CD4-positive, alpha-beta T cell treated with Interleukin-6 at 100 ng/mL for 8 hours (primary cell): ENCODE data around the gene DSC1.
"Not testable (repeated sequence)": the region's sequence is repeated elsewhere in the genome, so short reads cannot be mapped to it uniquely, and the experiment has no call there.

Experiments
- DNase-seq: peaks from one replicate; pipeline ENCODE4 v3.0.0-alpha.2; 2020; ENCODE audit warnings: mixed read lengths, low spot score

DSC1 gene

DNA sequence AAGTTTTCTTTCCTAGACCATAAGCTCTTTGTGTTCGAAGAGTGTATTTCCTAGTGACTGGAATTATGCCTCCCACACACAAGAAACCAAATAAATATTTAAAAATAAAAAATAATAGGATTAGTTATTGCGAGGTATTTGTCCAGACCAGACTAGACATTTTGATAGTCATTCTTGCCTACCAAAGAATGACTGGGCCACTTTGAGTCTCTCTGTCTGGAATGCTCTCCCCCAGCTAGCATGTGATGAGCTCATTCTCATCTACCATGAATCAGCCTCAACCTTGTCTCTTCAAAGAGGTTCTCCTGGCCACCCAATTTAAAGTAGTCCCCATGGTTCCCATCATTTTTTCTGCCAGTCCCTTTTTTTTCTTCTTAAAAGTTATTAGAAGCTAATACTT is 13.9 kb upstream of the DSC1 start:
- no peak for DNase-seq

DNA sequence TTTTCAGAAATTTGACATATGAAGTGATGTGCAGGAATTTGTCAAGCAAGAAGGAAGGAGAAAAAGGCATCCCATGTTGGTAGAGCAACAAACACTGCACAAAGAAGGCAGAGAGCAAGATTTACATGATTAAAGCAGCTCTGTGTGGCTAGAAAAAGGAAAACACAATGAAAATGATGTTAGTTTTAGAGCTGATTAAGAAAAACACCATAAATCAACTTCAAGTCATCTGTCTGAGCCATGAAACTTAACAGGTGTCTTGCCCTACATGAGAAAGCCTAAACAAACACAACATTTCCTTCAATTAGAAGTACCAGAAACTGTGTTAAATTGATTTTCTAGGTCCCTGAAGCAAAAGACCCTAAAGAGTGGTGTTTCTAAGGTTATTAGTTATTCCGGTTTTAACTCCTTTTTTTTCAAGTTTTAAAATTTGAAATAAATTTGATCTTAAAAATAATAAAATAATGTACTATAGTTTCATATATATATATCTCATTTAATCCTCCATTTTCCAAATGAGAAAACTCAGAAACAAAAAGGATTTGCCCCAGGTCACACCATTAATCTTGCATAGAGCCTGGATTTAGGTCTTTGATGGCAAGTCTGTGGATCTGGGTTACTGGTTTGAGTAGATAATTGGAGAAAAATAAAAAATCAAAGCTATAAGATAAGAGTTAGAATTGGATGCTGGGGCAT is 8.6 kb upstream of the DSC1 start:
- DNase-seq, result no peak

DNA sequence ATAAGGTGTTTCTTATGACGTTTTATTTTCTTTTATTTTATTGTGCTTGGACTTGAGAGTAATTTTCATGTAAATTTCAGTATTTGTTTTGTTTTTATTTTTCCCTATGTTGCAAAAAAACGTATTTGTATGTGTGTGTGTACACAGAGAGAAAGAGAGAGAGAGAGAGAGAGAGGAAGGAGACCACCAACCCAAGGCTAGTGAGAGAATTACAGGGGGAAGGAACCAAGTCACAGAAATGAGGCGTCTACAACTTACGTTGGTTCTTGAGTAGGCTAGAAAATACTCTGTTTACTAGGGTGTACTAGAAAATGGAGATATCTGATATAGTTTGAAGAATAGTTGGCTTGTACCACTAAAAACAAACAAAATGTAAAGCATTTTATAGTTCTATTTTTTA is 7.7 kb upstream of the DSC1 start:
- DNase-seq, result no peak

DNA sequence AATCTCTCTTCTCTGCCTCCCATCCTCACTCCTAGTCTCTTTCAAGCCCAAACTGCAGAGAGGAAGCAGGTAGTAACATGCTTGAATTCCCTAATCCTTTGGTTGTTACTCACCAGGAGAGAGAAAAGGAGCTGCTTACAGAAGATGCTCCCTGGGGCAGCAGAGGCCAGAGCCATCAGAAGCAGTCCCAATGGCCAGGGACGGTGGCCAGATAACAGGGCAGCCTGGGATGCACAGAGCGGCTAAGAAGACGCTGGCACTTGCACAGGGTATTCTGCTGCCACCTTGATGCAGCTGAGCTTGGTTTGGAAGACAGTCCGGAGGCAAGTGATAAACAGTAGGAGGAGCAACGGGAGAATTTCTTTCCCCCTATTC is 250 bp downstream of the DSC1 start:
- no peak for DNase-seq

DNA sequence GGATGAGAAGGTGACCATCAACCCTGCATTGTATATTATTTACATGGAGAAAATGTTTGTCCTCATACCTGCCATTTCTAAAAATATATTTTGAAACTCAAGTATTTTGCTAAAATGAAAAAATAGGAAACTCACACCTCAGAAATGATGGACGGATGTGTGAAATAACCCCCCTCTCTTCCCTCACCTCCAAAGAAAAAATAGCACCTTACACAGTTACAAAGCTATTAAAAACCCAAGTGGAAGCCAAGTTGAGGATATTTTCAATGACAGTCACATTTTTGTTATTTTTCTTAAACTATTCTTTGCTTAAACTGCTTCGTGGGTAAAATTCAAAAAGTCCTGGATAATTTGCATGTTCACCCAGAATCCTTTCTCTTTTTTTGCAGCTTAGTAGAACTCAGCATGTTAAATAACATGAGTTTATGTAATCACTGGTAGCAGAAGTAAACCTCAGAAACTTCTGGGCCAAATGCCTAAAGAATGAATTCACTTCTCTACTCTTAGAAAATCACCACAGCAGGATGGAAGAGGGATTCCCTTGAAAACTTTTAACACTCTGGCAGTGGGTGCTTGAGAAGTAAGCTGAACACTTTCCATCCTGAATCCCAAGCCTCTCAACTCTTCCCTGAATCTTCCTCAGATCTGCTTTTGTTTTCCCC is 768 bp downstream of the DSC1 start:
- DNase-seq, result no peak

DNA sequence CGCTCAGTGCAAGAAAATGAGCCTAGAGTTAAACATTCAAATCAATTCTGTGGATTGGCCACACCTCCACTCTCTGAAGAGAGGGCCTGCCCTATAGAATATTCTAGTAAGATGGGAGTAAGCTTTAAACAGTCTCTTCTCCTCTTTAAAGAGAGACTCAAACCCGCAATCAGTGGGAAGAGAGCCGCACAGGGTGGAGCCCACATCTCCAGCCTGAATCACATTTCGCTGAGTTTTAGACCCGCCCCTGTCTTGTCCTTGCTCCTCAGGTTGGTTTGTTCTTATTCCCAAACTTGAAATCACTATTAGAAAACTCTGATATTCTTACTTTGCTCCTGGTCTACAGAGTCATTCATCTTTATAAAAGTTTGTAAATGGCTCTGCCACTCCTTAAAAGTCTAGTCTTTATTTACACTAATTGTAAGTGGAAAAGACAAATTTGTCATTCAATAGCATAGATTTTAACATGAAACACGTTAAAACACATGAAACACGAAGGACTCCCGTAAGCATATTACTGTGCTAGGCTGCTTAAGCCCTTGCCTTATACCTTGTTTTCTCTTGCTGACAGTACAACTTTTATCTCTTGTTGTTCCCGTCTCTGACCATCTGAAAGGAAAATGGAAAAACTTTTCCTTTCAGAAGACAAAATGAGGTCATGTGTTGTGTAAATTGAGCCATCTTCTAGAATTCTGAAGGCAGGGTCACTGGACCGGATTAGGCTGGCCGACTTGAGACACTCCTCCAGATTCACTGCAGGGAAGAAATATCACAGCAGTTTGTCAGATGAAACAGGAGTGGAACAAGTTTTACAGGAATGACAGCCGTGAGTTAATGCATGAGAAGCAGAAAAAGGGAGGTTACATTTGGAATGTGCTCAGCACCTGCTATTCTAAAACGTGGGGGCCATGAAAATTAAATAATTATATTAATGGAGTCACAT is 5.6 kb downstream of the DSC1 start:
- DNase-seq, result no peak

DNA sequence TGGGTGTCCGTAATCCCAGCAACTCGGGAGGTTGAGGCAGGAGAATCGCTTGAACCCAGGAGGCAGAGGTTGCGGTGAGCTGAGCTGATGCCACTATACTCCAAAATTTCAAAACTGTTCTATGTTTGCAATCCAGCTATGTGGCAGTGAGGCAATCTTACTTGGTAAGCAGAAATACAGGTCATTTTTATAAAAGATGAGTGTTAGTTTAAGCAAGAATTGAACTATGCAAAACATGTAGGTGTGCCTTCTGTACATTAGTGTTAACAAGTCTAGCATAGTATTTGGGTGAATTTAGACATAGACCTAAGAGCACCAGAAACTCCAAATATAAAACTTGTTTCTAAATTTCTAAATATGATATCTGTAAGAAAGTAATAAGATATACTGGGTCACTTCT is 7.2 kb downstream of the DSC1 start:
- DNase-seq, result no peak

DNA sequence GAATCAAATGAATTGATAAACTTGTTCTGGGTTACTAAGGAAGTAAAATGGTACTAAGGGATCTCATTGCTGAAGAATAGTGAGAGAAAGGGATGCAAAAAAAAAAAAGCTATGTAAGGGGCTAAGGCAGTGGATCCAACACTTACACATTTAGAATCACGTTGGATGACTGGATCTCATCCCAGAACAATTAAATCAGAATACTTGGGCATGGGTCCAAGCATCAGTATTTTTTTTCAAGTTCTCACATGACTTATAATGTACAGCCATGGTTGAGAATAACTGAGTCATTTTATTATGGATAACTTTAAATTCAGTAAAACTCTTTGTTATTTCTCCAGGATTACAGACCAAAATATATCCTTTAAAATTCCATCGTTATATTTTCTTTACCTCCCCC is 8.5 kb downstream of the DSC1 start:
- no peak for DNase-seq

DNA sequence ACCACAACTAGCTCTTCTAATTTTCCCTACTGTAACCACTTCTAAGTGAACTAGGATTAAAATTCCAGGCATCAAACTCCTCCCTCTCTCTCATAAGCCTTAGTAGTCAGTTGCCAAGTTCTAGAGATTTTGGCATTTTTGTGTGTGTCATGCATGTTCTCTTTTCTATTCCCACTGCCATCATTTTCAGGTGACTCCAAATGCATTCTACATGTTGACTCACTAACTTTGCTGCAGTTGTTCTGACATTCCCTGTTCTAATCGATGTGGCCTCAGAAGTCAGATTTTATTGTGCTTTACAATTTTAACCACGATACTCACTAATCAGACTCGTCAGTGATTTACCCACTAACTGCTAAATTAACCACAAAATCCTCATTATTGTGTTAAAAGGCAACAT is 13.3 kb downstream of the DSC1 start:
- DNase-seq, result no peak

DNA sequence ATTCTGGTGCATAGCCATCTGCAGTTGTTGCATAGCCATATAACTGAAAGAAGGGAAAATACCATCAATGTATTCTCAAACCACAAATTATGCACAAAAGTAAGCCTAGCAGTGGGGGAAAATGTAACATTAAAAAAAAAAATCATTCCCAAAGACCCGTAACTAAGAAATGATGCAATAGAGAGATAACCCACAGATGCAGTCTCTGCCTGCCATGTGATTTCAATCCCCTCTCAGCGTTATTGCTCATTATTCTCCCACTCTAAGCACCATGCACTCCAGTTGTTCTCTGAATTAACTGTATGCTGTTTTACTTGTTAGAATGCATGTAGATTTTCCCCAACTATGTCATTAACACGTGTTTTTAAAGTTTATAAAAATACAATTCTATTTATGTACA is 14.1 kb downstream of the DSC1 start:
- no peak for DNase-seq

DNA sequence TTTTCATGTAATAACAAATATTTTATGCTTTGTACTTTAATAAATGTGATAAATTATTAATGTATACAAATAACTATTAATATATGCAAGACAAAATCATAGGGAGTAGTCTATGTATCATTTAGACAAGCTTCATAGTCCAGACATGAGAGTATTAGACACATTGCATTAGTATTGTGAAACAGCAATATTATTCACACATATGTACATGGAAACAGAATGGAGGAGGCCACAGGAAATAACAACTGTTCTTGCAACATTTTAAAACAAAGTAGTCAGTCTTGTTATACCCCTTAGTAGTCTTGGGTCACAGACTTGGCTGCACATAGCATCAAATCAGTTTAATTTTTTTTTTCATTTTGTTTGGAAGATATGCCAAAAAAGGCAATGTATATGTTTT is 15.8 kb downstream of the DSC1 start:
- DNase-seq, result no peak

DNA sequence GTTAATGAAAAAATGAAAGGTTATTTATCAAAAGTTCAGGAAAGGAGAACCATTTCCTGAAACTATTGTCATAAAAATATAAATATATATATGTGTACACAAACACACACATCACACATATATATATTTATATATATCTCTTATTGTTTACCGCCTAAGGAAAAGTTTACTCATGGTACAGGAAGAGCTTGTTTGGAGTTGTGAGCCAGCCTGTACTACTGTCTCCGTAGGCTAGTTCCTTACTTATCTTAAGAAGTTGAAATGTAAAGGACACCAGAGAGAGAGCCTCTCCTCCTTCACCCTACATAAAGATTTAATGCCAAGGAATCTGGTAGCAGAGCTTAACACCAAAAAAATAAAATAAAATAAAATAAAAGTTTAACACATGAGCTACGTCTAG is 19.6 kb downstream of the DSC1 start:
- no peak for DNase-seq

DNA sequence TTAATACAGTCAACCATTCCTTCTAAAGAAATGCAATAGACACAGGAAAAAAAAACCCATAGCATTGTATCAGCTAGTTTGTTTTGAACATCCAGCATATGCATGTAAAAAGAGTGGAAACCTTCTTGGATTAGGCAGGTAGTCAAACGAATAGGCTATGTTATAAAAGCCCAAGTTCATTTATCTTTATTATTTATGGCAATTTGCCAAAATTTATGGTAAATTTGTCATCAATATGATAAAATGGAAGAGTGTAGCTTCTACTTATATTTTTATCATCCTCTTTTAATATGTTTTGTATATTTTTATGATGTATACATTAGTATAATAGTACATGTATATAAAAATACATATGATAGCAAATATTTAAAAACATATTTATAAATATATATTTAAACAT is 23.9 kb downstream of the DSC1 start:
- DNase-seq, result no peak

DNA sequence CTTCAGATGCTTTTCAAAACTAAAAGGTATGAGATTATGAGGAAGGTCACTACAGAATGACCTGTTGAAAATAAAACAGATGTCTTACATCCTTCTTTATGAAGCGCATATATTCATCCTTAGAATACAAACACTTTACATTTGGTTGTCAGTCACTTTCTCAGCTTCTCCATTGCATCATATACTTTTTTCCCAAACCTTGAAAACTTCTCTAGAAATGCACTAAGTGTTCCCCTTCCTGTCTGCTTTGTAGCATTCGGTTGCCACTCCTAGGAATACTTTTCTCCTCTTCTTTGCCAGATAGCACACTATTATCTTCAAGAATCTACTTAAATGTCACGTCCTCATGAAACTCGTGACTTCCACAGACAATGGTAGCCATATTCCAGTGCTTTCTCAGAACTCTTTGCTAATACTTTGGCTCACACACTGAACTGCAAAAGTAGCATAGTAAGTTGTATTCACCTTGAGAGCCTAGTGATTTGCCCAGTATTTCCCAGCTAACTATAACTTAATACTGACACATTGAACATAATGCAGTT is 27.6 kb downstream of the DSC1 start:
- DNase-seq, result no peak

DNA sequence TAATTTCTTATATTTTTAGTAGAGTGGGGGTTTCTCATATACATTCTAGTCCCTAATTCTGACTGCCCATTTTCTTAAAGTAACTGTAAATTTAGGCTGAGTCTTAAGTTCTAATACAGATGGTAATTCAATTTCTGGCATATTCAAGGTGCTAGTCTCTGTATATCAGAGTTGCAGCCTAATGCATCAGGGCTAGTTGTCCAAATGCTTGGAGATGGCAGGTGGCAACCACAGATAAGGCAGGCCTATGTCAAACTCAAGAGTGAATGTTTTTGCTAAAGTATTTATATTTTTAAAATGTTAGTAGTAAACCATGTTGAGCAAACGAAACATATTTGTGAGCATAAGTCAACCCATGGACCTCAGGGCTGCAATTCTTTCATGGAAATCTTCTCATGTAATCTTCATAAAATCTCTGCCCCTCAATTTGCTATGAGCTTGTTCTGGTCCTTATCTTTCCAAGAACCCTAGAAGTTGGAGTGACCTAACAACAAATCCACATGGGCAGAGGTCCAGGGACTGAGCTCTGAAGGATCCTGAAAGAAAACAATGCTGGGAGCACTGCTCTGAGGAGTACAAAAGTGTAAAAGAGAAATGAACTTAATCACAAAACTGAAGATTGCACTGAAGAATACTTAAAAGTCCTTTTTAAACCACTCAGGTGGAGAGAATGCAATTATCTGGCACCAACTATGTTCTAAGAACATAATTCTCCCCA is 33.1 kb downstream of the DSC1 start:
- DNase-seq, result no peak

DNA sequence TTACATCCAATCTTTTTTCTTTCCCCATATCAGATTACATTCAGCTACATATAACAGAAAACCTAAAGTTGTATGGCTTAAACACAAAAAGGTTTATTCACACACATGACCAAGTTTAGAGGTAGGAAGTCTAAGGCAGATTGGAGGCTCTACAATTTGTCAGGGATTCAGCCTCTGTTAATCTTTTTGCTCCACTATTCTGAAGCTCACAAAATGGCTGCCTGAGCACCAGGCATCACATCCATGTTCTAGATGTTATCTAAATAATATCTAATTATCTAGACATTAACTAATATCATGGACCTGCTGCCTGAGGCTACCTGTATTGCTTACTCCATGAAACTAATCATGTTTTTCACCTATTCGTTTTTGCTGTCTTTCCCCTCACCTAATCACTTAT is 36.8 kb downstream of the DSC1 start:
- DNase-seq, result no peak

DNA sequence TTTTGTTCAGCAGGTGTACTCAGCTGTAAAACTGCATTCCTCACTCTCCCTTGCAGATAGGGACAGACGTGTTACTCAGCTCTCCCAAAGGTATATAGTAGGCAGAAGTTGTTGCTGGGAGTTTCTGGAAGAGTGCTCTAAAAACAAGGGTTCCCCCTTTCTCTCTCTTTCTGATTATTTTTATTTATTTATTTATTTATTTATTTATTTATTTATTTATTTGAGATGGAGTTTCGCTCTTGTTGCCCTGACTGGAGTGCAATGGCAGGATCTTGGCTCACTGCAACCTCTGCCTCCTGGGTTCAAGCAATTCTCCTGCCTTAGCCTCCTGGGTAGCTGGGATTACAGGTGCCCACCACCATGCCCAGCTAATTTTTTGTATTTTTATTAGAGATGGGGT is 39.5 kb downstream of the DSC1 start:
- DNase-seq, result not testable (repeated sequence)

DNA sequence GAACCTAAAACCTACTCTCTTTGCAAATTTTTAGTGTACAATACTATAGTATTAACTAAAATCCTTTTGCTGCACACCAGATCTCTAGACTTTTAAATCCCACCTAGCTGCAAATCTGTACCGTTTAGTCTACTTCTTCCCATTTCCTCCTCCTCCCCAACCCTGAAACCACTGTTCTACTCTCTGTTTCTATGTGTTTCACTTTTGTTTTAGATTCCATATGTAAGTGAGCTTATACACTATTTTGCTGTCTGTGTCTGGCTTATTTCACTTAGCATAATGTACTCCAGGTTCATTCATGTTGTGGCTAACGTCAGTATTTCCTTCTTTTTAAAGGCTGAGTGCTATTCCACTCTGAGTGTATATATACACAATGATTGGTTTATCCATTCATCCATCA is 42.1 kb downstream of the DSC1 start:
- no peak for DNase-seq

DNA sequence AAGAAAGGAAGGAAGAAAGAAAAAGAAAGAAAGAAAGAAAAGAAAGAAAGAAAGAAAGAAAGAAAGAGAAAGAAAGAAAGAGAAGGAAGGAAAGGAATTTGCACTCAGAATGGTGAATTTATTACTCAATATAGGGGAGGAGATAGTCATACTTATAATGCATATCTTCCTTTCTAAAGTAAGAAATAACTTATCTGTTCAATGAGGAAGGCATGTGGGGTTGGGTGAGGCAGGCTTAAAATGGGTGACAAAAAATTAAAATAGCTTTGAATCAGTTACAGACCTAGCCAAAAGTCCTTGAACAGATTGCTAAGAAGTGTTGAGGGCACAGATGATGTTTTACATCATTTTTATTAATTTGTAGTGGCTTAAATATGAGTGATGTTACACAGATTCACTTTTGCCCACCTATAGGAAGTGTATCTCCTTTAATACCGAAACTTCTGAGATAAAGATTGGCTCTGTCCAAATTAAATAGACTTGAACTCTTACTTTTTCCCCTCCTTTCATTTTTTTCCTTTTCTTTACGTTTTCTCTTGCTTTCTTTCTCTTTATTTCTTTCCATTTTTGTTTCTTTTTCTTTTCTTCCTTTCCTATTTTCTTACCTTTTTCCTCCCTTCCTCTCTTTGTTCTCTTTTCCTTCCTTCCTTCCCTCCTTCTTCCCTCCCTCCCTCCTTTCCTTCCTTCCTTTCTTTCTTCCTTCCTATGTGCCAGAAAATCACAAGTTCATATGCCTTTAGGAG is 45.6 kb downstream of the DSC1 start:
- DNase-seq, result no peak

DNA sequence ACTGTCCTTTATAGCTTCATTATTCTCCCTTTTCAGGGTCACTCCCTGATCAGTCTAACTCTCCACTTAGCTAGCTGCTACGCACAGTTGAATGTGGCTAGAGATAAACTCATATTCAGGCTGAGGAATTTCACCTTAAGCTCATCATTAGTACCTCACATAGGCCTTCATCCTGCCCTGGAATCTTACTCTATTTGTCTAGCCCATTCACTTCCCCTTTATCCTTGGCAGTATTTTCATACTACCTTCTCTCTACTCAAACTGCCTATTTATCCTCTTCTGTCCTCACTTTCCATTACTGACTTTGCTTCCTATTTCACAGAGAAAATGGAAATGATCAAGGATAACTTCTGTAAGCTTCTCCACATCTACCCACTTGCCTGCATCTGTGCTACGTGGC is 49.9 kb downstream of the DSC1 start:
- DNase-seq, result no peak

DNA sequence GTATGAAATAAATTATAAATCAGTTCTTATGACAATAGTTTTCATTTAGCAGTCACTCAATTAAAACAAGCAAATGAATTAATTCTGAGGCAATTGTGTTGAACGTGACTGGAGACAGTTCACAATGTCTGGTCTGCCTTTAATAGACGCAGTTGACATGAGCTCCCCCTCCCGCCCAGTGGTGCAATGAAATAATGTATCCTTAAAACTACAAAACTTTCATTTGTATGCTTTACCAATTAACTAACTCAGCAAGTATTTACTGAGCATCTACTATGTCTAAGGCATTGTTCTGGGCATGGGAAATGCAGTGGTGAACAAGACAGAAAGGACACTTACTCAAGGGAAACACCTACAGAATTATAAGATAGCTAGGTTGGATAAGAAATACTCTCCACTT is 56.9 kb downstream of the DSC1 start:
- DNase-seq, result no peak
